GM23338 (cell line): ENCODE measurements around the gene FRY. TPM values are rescaled to one million over a fixed set of nuclear protein-coding genes. Genes with fewer than 3 reads are reported as not detected.

Experiments
- ATAC-seq: fragments of 200-7000 bp; cut with Tn5 transposase; 3 replicates; pipeline ENCODE4 v1.9.1; 2020
- DNase-seq: peaks from one replicate; pipeline ENCODE4 v3.0.0-alpha.2; 2015; ENCODE audit warnings: low spot score
- H2AFZ ChIP-seq: fragments of 200-600 bp; sonication (generic); 2 replicates; pipeline ENCODE4 v1.8.0; 2016; ENCODE audit warnings: antibody characterized with exemption, mild to moderate bottlenecking, moderate library complexity
- H3F3A ChIP-seq: fragments of 200-600 bp; sonication (generic); replicated peaks from 2 replicates; pipeline ENCODE4 v1.8.0; 2017; ENCODE audit warnings: antibody characterized with exemption, mixed run types, low read depth
- H3K27ac ChIP-seq: fragments of 200-600 bp; sonication (generic); 2 replicates; pipeline ENCODE4 v1.6.1; 2016; ENCODE audit warnings: low read depth
- H3K27me3 ChIP-seq: fragments of 200-600 bp; sonication (generic); 2 replicates; pipeline ENCODE4 v1.8.0; 2016; ENCODE audit warnings: mild to moderate bottlenecking, mixed run types, moderate library complexity; ENCODE audit not compliant: insufficient read depth
- H3K36me3 ChIP-seq: fragments of 200-600 bp; sonication (generic); 2 replicates; pipeline ENCODE4 v1.8.0; 2016; ENCODE audit warnings: mild to moderate bottlenecking; ENCODE audit not compliant: insufficient read depth
- H3K4me1 ChIP-seq: fragments of 200-600 bp; sonication (generic); 2 replicates; pipeline ENCODE4 v1.8.0; 2016; ENCODE audit warnings: mild to moderate bottlenecking, moderate library complexity; ENCODE audit not compliant: insufficient read depth
- H3K4me2 ChIP-seq: fragments of 200-600 bp; sonication (generic); 2 replicates; pipeline ENCODE4 v1.7.1; 2017; ENCODE audit warnings: mixed run types
- H3K4me3 ChIP-seq: fragments of 200-600 bp; sonication (generic); 2 replicates; pipeline ENCODE4 v1.6.1; 2016; ENCODE audit warnings: mixed run types
- H3K79me2 ChIP-seq: fragments of 200-600 bp; sonication (generic); replicated peaks from 2 replicates; pipeline ENCODE4 v1.8.0; 2017; ENCODE audit warnings: mild to moderate bottlenecking; ENCODE audit not compliant: insufficient read depth
- H3K9me2 ChIP-seq: fragments of 200-600 bp; sonication (generic); 2 replicates; pipeline ENCODE4 v1.8.0; 2017; ENCODE audit not compliant: insufficient read depth
- H4K20me1 ChIP-seq: fragments of 200-600 bp; sonication (generic); replicated peaks from 2 replicates; pipeline ENCODE4 v1.8.0; 2017; ENCODE audit warnings: mild to moderate bottlenecking; ENCODE audit not compliant: insufficient read depth
- H3K27ac Mint-ChIP-seq: 2 replicates; pipeline ENCODE4 v1.8.0; 2020; ENCODE audit warnings: inconsistent platforms, mild to moderate bottlenecking, moderate library complexity, mixed read lengths
- H3K27me3 Mint-ChIP-seq: 3 replicates; pipeline ENCODE4 v1.8.0; 2022; ENCODE audit warnings: low read depth, mild to moderate bottlenecking, moderate library complexity, mixed read lengths, inconsistent platforms; ENCODE audit not compliant: insufficient read depth, poor library complexity
- H3K36me3 Mint-ChIP-seq: 3 replicates; pipeline ENCODE4 v1.8.0; 2021; ENCODE audit warnings: low read depth, mild to moderate bottlenecking, inconsistent platforms, moderate library complexity, mixed read lengths
- H3K4me1 Mint-ChIP-seq: 3 replicates; pipeline ENCODE4 v1.8.0; 2020; ENCODE audit warnings: mild to moderate bottlenecking, inconsistent platforms, mixed read lengths
- H3K4me3 Mint-ChIP-seq: 3 replicates; pipeline ENCODE4 v1.8.0; 2021; ENCODE audit warnings: moderate library complexity, mild to moderate bottlenecking, inconsistent platforms, mixed read lengths
- H3K9me3 Mint-ChIP-seq: 3 replicates; pipeline ENCODE4 v1.8.0; 2020; ENCODE audit warnings: moderate library complexity, mild to moderate bottlenecking, inconsistent platforms, mixed read lengths
- CTCF ChIP-seq, 2 experiments: fragments of 200-600 bp in 1 of 2; sonication (generic) in 1 of 2; conservative IDR thresholded peaks; 2 replicates each; pipeline versions ENCODE4 v1.5.1 to v1.6.1; 2016 to 2017; ENCODE audit warnings: antibody characterized with exemption in 2 of 2, low read depth in 2 of 2, mild to moderate bottlenecking in 2 of 2, moderate library complexity in 1 of 2
- EZH2phosphoT487 ChIP-seq: fragments of 200-600 bp; sonication (generic); IDR thresholded peaks from one replicate; pipeline ENCODE4 v1.8.1; 2018; ENCODE audit warnings: antibody characterized with exemption; ENCODE audit not compliant: unreplicated experiment
- JUNB ChIP-seq: IDR thresholded peaks from one replicate; pipeline ENCODE4 v1.6.1; 2016; ENCODE audit warnings: antibody characterized with exemption; ENCODE audit not compliant: unreplicated experiment
- NANOG ChIP-seq: IDR thresholded peaks from 2 replicates; pipeline ENCODE4 v1.6.1; 2016; ENCODE audit warnings: antibody characterized with exemption, borderline replicate concordance
- POLR2AphosphoS5 ChIP-seq: IDR thresholded peaks from 2 replicates; pipeline ENCODE4 v1.6.1; 2016; ENCODE audit warnings: antibody characterized with exemption, low read depth
- STAT1 ChIP-seq: IDR thresholded peaks from one replicate; pipeline ENCODE4 v1.6.1; 2016; ENCODE audit warnings: antibody characterized with exemption; ENCODE audit not compliant: unreplicated experiment
- ZNF114 ChIP-seq: fragments of 250-450 bp; sonication (Bioruptor Pico); IDR thresholded peaks from 2 replicates; pipeline ENCODE4 v1.5.0; 2020; ENCODE audit warnings: mild to moderate bottlenecking, moderate library complexity
- ZNF331 ChIP-seq: fragments of 250-450 bp; sonication (Bioruptor Pico); IDR thresholded peaks from 2 replicates; pipeline ENCODE4 v1.5.0; 2020; ENCODE audit warnings: low read depth, mild to moderate bottlenecking, moderate library complexity
- polyA plus RNA-seq: library from polyadenylated mRNA; unstranded; fragments of >200 nt; fragmentation: Nextera tagmentation; extraction: Ambion mirVana; gene quantifications from 2 replicates; pipeline ENCODE4 v1.2.1, GENCODE V29; 2016
- total RNA-seq: library from RNA; depleted of rRNA; stranded (reverse); fragments of >200 nt; shearing (Covaris generic); gene quantifications from 2 replicates; pipeline ENCODE4 v1.2.3, GENCODE V29; 2014
- TF ChIP-seq, protein P1 (sequence below): IDR thresholded peaks from one replicate; pipeline ENCODE4 v1.6.1; 2018; ENCODE audit warnings: antibody characterized with exemption; ENCODE audit not compliant: unreplicated experiment
- TF ChIP-seq, protein P2 (sequence below): fragments of 250-450 bp; sonication (Bioruptor Pico); IDR thresholded peaks from 2 replicates; pipeline ENCODE4 v1.5.0; 2020; ENCODE audit warnings: mild to moderate bottlenecking, moderate library complexity

The FRY gene
- total and polyA plus RNA-seq, 2 experiments from 2014 or later = 2.4 to 10.1 TPM

GRCh38 chr13:32264407-32264806 is 232.8 kb downstream of the FRY start (continued):
- no peak for TF ChIP-seq POLR2AphosphoS5
- TF ChIP-seq EZH2phosphoT487 = no peak
- TF ChIP-seq, protein P1, sequence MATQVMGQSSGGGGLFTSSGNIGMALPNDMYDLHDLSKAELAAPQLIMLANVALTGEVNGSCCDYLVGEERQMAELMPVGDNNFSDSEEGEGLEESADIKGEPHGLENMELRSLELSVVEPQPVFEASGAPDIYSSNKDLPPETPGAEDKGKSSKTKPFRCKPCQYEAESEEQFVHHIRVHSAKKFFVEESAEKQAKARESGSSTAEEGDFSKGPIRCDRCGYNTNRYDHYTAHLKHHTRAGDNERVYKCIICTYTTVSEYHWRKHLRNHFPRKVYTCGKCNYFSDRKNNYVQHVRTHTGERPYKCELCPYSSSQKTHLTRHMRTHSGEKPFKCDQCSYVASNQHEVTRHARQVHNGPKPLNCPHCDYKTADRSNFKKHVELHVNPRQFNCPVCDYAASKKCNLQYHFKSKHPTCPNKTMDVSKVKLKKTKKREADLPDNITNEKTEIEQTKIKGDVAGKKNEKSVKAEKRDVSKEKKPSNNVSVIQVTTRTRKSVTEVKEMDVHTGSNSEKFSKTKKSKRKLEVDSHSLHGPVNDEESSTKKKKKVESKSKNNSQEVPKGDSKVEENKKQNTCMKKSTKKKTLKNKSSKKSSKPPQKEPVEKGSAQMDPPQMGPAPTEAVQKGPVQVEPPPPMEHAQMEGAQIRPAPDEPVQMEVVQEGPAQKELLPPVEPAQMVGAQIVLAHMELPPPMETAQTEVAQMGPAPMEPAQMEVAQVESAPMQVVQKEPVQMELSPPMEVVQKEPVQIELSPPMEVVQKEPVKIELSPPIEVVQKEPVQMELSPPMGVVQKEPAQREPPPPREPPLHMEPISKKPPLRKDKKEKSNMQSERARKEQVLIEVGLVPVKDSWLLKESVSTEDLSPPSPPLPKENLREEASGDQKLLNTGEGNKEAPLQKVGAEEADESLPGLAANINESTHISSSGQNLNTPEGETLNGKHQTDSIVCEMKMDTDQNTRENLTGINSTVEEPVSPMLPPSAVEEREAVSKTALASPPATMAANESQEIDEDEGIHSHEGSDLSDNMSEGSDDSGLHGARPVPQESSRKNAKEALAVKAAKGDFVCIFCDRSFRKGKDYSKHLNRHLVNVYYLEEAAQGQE = no peak
- TF ChIP-seq STAT1 = no peak
- TF ChIP-seq JUNB = no peak
- no peak for TF ChIP-seq ZNF331

DNA sequence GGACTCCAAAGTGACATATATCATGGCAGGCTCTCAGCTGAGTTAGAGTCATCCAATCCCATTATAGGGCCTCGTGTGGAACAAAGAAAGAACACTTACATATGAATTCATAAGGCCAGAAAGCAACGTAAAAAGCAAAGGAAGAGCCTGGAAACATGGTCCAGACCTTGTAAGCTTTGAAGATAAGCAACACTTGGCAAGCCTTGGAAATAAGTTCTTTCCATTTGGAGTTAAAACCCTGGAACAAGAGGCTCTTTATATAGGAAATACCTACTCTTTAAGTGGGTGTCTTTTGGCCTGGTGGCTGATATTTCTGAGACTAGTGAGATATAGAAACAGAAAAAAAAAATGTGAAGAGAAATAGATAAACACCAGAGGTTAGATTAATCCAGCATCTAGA is 234.2 kb downstream of the FRY start:
- H3K4me1 ChIP-seq = no peaks in the 10 kb centered on the region
- Mint-ChIP-seq H3K9me3 (no peaks in the 10 kb centered on the region), H3K4me3 (no peak overlapping the region), H3K36me3 (no peaks in the 10 kb centered on the region), H3K27ac (no peak overlapping the region), H3K27me3 (no peaks in the 10 kb centered on the region), H3K4me1 (0 out of 3 replicates have a peak, but pooled peaks cover 2% of the 10 kb centered on the region)
- H3K27ac ChIP-seq = no peak overlapping the region
- H3K36me3 ChIP-seq = no peaks in the 10 kb centered on the region
- no peak overlapping the region for H3K4me3 ChIP-seq
- no peaks in the 10 kb centered on the region for H3K79me2 ChIP-seq
- ATAC-seq (no peak), DNase-seq (no peak)
- H3K27me3 ChIP-seq = no peaks in the 10 kb centered on the region
- H3K4me2 ChIP-seq = no peak overlapping the region
- H3F3A ChIP-seq = no peaks in the 10 kb centered on the region
- H4K20me1 ChIP-seq = no peaks in the 10 kb centered on the region
- H2AFZ ChIP-seq = no peak overlapping the region
- no peaks in the 10 kb centered on the region for H3K9me2 ChIP-seq
- TF ChIP-seq, protein P2, sequence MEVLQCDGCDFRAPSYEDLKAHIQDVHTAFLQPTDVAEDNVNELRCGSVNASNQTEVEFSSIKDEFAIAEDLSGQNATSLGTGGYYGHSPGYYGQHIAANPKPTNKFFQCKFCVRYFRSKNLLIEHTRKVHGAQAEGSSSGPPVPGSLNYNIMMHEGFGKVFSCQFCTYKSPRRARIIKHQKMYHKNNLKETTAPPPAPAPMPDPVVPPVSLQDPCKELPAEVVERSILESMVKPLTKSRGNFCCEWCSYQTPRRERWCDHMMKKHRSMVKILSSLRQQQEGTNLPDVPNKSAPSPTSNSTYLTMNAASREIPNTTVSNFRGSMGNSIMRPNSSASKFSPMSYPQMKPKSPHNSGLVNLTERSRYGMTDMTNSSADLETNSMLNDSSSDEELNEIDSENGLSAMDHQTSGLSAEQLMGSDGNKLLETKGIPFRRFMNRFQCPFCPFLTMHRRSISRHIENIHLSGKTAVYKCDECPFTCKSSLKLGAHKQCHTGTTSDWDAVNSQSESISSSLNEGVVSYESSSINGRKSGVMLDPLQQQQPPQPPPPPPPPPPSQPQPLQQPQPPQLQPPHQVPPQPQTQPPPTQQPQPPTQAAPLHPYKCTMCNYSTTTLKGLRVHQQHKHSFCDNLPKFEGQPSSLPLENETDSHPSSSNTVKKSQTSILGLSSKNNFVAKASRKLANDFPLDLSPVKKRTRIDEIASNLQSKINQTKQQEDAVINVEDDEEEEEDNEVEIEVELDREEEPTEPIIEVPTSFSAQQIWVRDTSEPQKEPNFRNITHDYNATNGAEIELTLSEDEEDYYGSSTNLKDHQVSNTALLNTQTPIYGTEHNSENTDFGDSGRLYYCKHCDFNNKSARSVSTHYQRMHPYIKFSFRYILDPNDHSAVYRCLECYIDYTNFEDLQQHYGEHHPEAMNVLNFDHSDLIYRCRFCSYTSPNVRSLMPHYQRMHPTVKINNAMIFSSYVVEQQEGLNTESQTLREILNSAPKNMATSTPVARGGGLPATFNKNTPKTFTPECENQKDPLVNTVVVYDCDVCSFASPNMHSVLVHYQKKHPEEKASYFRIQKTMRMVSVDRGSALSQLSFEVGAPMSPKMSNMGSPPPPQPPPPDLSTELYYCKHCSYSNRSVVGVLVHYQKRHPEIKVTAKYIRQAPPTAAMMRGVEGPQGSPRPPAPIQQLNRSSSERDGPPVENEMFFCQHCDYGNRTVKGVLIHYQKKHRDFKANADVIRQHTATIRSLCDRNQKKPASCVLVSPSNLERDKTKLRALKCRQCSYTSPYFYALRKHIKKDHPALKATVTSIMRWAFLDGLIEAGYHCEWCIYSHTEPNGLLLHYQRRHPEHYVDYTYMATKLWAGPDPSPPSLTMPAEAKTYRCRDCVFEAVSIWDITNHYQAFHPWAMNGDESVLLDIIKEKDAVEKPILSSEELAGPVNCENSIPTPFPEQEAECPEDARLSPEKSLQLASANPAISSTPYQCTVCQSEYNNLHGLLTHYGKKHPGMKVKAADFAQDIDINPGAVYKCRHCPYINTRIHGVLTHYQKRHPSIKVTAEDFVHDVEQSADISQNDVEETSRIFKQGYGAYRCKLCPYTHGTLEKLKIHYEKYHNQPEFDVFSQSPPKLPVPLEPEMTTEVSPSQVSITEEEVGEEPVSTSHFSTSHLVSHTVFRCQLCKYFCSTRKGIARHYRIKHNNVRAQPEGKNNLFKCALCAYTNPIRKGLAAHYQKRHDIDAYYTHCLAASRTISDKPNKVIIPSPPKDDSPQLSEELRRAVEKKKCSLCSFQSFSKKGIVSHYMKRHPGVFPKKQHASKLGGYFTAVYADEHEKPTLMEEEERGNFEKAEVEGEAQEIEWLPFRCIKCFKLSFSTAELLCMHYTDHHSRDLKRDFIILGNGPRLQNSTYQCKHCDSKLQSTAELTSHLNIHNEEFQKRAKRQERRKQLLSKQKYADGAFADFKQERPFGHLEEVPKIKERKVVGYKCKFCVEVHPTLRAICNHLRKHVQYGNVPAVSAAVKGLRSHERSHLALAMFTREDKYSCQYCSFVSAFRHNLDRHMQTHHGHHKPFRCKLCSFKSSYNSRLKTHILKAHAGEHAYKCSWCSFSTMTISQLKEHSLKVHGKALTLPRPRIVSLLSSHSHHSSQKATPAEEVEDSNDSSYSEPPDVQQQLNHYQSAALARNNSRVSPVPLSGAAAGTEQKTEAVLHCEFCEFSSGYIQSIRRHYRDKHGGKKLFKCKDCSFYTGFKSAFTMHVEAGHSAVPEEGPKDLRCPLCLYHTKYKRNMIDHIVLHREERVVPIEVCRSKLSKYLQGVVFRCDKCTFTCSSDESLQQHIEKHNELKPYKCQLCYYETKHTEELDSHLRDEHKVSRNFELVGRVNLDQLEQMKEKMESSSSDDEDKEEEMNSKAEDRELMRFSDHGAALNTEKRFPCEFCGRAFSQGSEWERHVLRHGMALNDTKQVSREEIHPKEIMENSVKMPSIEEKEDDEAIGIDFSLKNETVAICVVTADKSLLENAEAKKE (CRISPR knock-in tag) = no peak
- TF ChIP-seq CTCF (conservative IDR thresholded peaks at IDR 0.05; ENCODE audit: low read depth in 2 of 2) = no peak
- no peak for TF ChIP-seq JUNB
- no peak for TF ChIP-seq ZNF114 (CRISPR knock-in tag)
- TF ChIP-seq EZH2phosphoT487 = no peak
- TF ChIP-seq NANOG = no peak
- TF ChIP-seq, protein P1 = no peak
- TF ChIP-seq STAT1 = no peak
